Liver (tissue), 3 donors: ENCODE data around the gene RASAL2.
A peak's percentile ranks its signal among the peaks of the same experiment; 100 is the strongest.

Source experiments
- GABPA ChIP-seq, 2 donors: IDR thresholded peaks in 1 of 2; conservative IDR thresholded peaks in 1 of 2; 2 replicates each; pipeline ENCODE4 v1.6.1; 2016; ENCODE audit warnings: antibody characterized with exemption in 2 of 2, mild to moderate bottlenecking in 1 of 2, moderate library complexity in 1 of 2
- MAX ChIP-seq: IDR thresholded peaks from 2 replicates; pipeline ENCODE4 v1.6.1; 2016; ENCODE audit warnings: antibody characterized with exemption
- TF ChIP-seq, protein P1 (sequence below): fragments of 150-350 bp; IDR thresholded peaks from 2 replicates; pipeline ENCODE4 v1.5.1; 2017; ENCODE audit warnings: improper control_type of control experiment, low read depth, low read length; ENCODE audit not compliant: missing input control
- donor health status: healthy.
- donor health status: healthy.

DNA sequence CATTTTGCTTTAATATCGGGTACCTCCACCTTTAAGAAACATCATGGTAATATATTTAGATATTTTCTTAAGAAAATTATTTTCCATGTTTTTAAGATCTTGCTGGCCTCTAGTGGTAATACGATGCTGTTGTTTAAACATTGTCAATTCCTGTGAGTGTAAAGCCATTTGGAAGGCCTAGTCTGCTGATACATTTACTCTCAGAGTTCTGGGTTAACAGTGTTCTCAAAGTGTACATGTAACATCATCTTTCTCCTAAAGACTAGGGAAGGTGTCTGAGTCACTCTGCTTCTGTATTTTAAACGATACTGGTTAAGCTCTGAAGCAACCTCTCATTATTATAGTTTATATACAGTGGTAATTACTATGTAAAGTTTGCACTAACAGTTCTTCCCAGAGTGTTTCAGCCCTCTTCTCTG is 189.1 kb downstream of the RASAL2 start:
- TF ChIP-seq, protein P1, sequence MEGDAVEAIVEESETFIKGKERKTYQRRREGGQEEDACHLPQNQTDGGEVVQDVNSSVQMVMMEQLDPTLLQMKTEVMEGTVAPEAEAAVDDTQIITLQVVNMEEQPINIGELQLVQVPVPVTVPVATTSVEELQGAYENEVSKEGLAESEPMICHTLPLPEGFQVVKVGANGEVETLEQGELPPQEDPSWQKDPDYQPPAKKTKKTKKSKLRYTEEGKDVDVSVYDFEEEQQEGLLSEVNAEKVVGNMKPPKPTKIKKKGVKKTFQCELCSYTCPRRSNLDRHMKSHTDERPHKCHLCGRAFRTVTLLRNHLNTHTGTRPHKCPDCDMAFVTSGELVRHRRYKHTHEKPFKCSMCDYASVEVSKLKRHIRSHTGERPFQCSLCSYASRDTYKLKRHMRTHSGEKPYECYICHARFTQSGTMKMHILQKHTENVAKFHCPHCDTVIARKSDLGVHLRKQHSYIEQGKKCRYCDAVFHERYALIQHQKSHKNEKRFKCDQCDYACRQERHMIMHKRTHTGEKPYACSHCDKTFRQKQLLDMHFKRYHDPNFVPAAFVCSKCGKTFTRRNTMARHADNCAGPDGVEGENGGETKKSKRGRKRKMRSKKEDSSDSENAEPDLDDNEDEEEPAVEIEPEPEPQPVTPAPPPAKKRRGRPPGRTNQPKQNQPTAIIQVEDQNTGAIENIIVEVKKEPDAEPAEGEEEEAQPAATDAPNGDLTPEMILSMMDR, result peak; percentile 43
- TF ChIP-seq MAX (no peak), GABPA (IDR thresholded peaks at IDR 0.05 in 1 of 2, conservative IDR thresholded peaks at IDR 0.05 in 1 of 2) (no peak)
